Measurements from ENCODE around the gene FOXD4L1. TPM values are rescaled to one million over a fixed set of nuclear protein-coding genes. Genes with fewer than 3 reads are reported as not detected.
"Not testable (repeated sequence)": the region's sequence is repeated elsewhere in the genome, so short reads cannot be mapped to it uniquely, and the experiment has no call there.

FOXD4L1 gene
- total RNA-seq, 1 donor from 2014 or later, result 0.11 TPM

DNA sequence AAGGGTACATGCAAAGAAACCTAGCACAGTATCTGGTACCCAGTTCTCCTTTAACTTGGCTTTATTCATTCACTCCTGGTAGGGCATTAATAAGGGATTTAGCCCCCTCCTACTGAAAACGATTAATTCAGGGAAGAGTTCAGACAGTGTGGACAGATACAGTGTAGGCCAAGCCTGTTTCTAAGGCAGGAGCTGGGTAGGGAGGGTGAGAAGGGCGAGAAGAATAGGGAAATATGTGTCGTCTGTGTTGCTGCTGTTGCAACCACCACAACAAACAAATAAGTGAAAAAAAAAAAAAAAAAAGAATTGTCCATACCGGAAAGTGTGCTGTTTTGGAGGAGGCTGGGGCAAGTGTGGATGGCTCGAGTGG lies 42.4 kb downstream of the FOXD4L1 start:
- intact Hi-C loops (cut with micrococcal nuclease); DNase-seq; H3K4me1 ChIP-seq; H3K27me3 ChIP-seq (ENCODE audit: low read depth); H3K36me3 ChIP-seq; H3K9me3 ChIP-seq (replicated peaks): not testable (repeated sequence)
- H3K27ac ChIP-seq (replicated peaks), result peak overlapping the region; percentile 94
- H3K4me3 ChIP-seq, result peak overlapping the region; percentile 79

DNA sequence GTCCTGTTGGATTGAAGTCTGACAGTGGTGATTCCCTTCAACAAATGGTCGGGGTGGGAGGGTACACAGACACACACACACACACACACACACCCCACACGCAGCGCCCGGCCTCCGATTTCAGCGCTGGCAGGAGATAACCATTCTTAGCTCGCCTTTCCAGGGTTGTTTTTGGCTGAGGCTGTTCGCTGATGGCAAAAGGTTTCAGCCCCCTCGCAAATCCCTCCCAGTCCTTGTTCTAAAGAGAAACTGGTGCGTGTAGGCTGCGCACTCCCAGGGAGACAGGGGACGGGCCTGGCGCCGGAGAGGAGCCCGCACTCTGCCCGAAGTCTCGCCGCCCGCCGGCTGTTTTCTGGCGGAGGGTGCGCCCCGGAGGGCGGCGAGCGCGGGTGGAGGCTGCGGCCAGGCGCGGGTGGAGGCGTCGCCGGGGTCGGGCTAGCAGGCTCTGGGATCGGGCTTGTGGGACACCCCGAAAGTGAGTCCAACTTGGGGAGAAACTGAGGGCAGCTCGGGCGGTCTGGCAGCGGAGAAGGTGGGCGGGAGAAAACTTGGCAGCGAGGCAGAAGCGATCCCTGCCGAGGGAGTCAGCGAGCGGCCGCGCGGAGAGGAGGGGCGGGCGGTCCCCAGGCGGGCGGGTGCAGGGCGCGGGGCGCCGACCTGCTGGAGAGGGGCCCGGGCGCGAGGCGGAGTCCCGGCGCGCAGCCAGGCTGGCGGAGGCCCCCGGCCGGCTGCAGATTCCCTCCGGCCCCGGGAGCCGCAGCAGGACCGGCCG lies 42.9 kb downstream of the FOXD4L1 start:
- DNase-seq, result peak; percentile 50
- H3K9me3 ChIP-seq (replicated peaks); H3K36me3 ChIP-seq; intact Hi-C loops (cut with micrococcal nuclease); H3K27me3 ChIP-seq (ENCODE audit: low read depth); H3K4me1 ChIP-seq: not testable (repeated sequence)
- H3K27ac ChIP-seq (replicated peaks), result peak overlapping the region; percentile 94
- H3K4me3 ChIP-seq, result peak overlapping the region; percentile 79

DNA sequence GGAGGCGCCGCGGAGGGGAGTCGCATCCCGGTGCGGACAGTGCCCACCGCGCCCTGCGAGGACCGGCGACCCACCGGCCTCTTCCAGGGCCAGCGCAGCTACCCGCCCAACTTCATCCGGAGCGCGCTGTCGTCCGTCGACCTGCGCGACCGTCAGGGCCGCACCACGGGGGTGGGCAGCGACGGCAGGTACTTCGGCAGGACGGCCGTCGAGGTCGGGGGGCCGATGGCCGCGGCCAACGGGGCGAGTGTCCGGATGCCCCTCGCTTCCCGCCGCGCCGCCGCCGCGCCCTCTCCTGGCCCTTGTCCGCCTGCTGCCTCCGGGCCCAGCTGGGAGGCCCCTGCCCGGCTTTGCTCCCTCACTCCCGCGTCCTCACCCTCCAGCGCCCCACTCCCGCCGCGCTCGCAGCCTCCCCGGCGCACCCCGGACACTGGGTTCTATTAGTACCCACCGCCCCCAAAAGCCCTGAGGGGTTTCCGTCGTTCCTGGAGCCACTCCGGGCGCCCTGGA lies 43.6 kb downstream of the FOXD4L1 start:
- H3K27me3 ChIP-seq (ENCODE audit: low read depth); intact Hi-C loops (cut with micrococcal nuclease); H3K36me3 ChIP-seq; H3K4me1 ChIP-seq; H3K9me3 ChIP-seq (replicated peaks): not testable (repeated sequence)
- DNase-seq, result peak; percentile 13
- Histone ChIP-seq H3K27ac (replicated peaks) (peak overlapping the region; percentile 94), H3K4me3 (peak overlapping the region; percentile 79)

DNA sequence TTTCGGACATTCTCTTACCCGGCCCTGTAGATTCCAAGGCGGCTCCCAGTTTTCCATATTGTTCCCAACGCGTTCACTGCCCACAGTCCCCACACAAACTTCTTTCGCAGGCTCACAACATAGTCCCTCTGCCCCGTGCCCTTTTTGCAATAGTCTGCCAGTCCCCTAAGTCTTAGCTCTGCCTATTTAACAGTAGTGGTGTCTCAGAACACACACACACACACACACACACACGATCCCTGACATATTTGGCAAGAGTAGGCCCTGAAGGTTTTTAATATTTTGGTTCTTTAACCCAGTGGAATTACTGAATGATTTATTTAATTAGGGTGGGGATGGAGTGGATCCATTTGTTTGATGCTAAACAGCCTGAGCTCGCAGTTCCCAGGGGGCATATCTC lies 44.1 kb downstream of the FOXD4L1 start:
- DNase-seq; H3K36me3 ChIP-seq; H3K9me3 ChIP-seq (replicated peaks); H3K27me3 ChIP-seq (ENCODE audit: low read depth); intact Hi-C loops (cut with micrococcal nuclease); H3K4me1 ChIP-seq: not testable (repeated sequence)
- H3K27ac ChIP-seq (replicated peaks), result peak overlapping the region; percentile 94
- peak overlapping the region; percentile 79 for H3K4me3 ChIP-seq

Other genes starting within 250 kb of the FOXD4L1 start
- gene PAX8, start 219.7 kb upstream of the FOXD4L1 start, total RNA-seq, result 0.44 TPM
- 34.0 TPM for gene ZNG1B, start 61.0 kb upstream of the FOXD4L1 start, total RNA-seq
- gene RABL2A, start 128.6 kb downstream of the FOXD4L1 start, total RNA-seq, result 6.9 TPM